Right cardiac atrium (tissue), 5 donors: ENCODE data around the gene CHURC1. TPM values are rescaled to one million over a fixed set of nuclear protein-coding genes. Genes with fewer than 3 reads are reported as not detected.

Experiments
- ATAC-seq, 2 donors: fragments of 200-7000 bp; cut with Tn5 transposase; one replicate each; pipeline versions ENCODE4 v1.8.0 to v1.9.1; 2020; ENCODE audit warnings: moderate library complexity in 2 of 2, mild to moderate bottlenecking in 1 of 2
- DNase-seq, 3 donors: peaks; one replicate each; pipeline ENCODE4 v3.0.0-alpha.2; 2020
- H3K27ac ChIP-seq: one replicate; pipeline ENCODE4 v1.5.1; 2013; ENCODE audit warnings: mild to moderate bottlenecking, low read length, control low read depth, moderate library complexity
- H3K27me3 ChIP-seq: one replicate; pipeline ENCODE4 v1.6.1; 2013; ENCODE audit not compliant: control insufficient read depth, insufficient read depth
- H3K4me1 ChIP-seq: one replicate; pipeline ENCODE4 v1.6.1; 2013; ENCODE audit warnings: low read length; ENCODE audit not compliant: control insufficient read depth, insufficient read depth
- H3K4me3 ChIP-seq: one replicate; pipeline ENCODE4 v1.5.1; 2013; ENCODE audit warnings: low read length, control low read depth
- H3K9me3 ChIP-seq: one replicate; pipeline ENCODE4 v1.6.1; 2013; ENCODE audit warnings: low read length; ENCODE audit not compliant: control insufficient read depth
- WGBS: extraction: QIAGEN DNeasy Blood & Tissue Kit; methylation state at CpG from one replicate; pipeline ENCODE4 v1.1.7; 2013; 5-methylcytosine and 5-hydroxymethylcytosine counted together
- intact Hi-C, 4 donors: fragments of 100-400 bp; cut with DNase I; formaldehyde crosslinking; loops; one replicate each; pipeline versions ENCODE4 v1.11.0 to v1.14.0; 2022 to 2023
- polyA plus RNA-seq: library from polyadenylated mRNA; stranded (reverse); fragments of 200-250 nt; gene quantifications from one replicate; pipeline ENCODE4 v1.2.3, GENCODE V29; 2013
- total RNA-seq, 4 donors: library from RNA; stranded (reverse); fragmentation: NEBNext Ultra II Directional; extraction: Animal tissue kit (Norgen Biotek cat#: 25700); gene quantifications; one replicate each; pipeline ENCODE4 v1.2.1, GENCODE V29; 2021
- donor health status: healthy with polysubstance abuse.
- donor health status: DM: no; HTN: yes; CAD: no.
- donor health status: DM: no; HTN: no; CAD: no.
- donor health status: DM: no; HTN: yes; CAD: no; lungs with severe emphysema.
- donor health status: DM: yes; HTN: yes; CAD: no.

Gene CHURC1
- total and polyA plus RNA-seq, 5 donors: 55.5 to 114 (median 87.3) TPM

DNA sequence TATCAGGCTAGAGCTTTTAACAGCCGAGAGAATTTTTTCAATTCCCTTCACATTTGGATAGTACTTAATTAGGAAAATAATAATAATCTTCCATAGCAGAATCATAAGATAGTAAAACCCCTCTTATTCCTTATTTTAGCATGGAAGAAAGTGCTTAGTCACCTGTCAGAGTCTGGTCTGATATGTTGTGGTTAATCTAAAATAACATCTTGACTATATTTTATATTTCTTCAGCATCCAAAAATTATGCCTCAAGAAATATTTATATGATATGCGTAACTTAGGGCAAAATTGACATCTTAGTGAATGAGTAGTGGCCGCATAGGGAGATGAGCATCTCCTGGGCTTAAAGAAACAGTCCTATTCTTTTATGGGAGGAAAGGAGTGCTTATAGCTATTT is 12.8 kb downstream of the CHURC1 start:
- 86% methylated on average over 3 of the region's 3 CpGs for WGBS
- H3K4me3 ChIP-seq: no peak overlapping the region
- no peak overlapping the region for H3K27ac ChIP-seq
- intact Hi-C loops: no loop called here
- ATAC-seq (no peak), DNase-seq (no peak)
- H3K27me3 ChIP-seq: no peaks in the 10 kb centered on the region
- peaks cover 5% of the 10 kb centered on the region for H3K4me1 ChIP-seq
- H3K9me3 ChIP-seq: no peaks in the 10 kb centered on the region

DNA sequence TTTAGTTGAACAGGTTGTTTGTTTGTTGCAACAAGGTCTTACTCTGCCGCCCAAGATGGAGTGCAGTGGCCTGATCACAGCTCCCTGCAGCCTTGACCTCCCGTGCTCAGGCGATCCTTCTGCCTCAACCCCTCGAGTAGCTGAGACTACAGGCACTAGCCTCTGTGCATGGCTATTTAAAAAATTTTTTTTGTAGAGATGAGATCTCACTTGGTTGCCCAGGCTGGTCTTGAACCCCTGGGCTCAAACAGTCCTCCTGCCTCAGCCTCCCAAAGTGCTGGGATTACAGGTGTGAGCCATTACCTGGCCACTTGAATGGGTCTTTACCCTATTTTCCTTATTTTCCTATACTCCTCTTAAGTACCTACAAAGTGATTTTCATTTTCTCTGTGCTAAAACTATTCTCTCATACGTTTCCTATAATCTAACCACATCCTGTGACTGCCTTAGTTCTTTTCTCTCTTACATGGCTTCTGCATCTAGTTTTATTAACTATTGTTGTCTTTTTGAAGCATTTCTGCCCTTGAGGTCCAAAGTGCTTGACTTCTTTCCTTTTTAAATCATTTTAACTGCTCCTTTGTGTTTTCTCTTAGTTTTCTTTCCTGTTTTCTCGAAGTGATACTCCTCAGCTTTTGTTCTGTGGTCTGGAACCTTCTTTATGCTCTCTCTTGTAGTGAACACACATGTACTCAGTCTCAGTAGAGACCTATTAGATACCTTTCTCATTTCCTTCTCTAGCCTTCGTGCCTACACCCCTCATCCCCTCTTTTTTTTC is 14.2 kb downstream of the CHURC1 start:
- WGBS: 81% methylated on average over 7 of the region's 7 CpGs
- no peaks in the 10 kb centered on the region for H3K27me3 ChIP-seq
- H3K9me3 ChIP-seq: no peaks in the 10 kb centered on the region
- no peak for DNase-seq
- H3K27ac ChIP-seq: no peak overlapping the region
- H3K4me3 ChIP-seq: no peak overlapping the region
- intact Hi-C loops: no loop called here
- ATAC-seq: no peak
- peaks cover 5% of the 10 kb centered on the region for H3K4me1 ChIP-seq

DNA sequence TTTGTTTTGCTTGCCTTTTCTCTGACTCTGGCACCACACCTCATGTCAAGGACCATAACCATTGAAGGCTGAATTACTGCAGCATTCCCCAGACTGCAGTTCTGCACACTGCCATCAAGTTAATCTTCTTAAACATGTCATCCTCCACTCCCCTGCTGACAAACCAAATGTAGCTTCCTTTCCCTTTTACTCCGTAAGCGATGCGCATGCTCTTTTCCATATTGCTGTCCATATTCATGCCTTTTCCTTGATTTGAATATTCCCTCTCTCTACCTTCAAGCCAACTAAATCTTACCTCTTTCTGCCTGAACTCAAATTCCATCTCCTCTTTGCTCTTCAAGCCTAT is 14.7 kb downstream of the CHURC1 start:
- Histone ChIP-seq H3K4me1 (peaks cover 5% of the 10 kb centered on the region), H3K27ac (no peak overlapping the region)

DNA sequence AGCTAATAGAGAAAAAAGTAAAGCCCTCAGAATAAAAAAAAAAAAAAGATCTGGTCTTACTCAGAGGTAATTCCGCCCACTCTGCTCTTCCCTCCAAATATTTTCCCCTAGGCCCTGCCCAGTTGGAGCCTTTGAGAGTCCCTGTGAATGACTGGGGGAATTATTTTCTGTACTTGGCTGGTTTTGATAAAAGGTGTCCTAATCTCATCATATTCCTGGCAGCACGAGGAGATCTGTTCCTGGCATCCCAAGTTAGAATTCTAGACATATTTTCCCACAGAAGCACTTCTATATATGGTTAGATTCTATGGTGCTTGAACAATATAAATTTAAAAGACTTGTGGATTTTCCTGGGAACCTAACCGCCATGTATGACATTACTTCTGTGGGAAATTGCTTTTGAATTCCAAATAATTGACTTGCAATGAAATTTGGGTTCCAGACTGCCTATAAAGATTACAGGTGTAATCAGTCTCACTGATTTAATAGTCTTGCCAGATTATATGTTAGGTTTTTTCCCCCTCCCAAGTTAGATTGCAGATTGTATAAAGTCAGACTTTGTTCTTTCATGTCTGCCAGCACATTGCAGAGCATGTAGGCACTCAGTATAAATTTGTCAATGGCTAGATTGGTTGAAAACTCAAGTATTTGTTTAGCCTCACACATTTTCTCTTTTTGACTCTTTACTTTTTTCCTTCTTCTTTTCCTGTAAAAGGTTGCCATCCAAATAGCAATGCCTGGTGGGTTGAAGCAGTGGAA is 16.0 kb downstream of the CHURC1 start:
- ATAC-seq (peak; percentile 69 to 81), DNase-seq (no peak)
- no peak overlapping the region for H3K27ac ChIP-seq
- H3K27me3 ChIP-seq: no peaks in the 10 kb centered on the region
- H3K9me3 ChIP-seq: no peaks in the 10 kb centered on the region
- peaks cover 5% of the 10 kb centered on the region for H3K4me1 ChIP-seq
- intact Hi-C loops: no loop called here
- no peak overlapping the region for H3K4me3 ChIP-seq
- WGBS: 57% methylated on average over 3 of the region's 3 CpGs

More for the DNA sequence above, 14.7 kb downstream of the CHURC1 start:
- no peak overlapping the region for H3K4me3 ChIP-seq
- WGBS: 98% methylated on average over 3 of the region's 3 CpGs
- ATAC-seq: no peak
- no peak for DNase-seq
- H3K27me3 ChIP-seq: no peaks in the 10 kb centered on the region
- H3K9me3 ChIP-seq: no peaks in the 10 kb centered on the region
- intact Hi-C loops: no loop called here

DNA sequence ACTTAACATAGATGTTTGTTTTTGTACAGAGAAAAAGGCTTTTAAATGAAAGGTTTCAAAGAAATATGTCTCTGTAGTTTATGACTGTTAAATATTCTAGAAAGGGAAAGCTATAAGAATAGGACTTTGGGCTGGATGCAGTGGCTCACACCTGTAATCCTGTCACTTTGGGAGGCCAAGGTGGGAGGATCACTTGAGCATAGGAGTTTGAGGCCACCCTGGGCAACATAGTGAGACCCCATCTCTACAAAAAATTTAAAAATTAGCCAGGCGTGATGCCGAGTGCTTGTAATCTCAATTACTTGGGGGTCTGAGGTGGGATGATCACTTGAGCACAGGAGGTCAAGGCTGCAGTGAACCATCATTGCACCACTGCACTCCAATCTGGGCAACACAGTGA is 16.9 kb downstream of the CHURC1 start:
- intact Hi-C loops: no loop called here
- Histone ChIP-seq H3K4me1 (peaks cover 5% of the 10 kb centered on the region), H3K27ac (peak overlapping the region; percentile 37), H3K27me3 (no peaks in the 10 kb centered on the region), H3K4me3 (no peak overlapping the region), H3K9me3 (no peaks in the 10 kb centered on the region)
- 92% methylated on average over 2 of the region's 2 CpGs for WGBS
- DNase-seq (no peak), ATAC-seq (no peak)

DNA sequence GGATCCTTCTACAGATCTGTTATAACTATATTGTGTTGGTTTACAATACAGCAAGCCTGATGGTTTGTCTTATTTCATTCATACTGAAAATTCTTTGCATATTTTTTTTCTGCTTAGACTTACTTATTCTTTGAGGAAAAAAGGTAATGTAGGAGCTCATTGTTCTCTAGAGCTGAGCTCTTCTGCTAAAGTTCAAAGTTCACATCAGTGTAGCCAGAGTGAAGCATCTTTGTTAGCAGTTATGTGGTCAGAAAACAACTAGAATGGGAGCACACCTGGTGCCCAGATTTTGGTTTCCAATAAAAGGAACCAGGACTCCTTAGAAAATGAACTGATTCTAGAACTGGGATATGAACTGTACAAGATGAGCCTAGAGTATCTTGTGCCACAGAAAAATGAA is 18.0 kb downstream of the CHURC1 start:
- ATAC-seq (no peak), DNase-seq (no peak)
- H3K4me3 ChIP-seq: no peak overlapping the region
- intact Hi-C loops: no loop called here
- no peaks in the 10 kb centered on the region for H3K27me3 ChIP-seq
- no peaks in the 10 kb centered on the region for H3K9me3 ChIP-seq
- peaks cover 5% of the 10 kb centered on the region for H3K4me1 ChIP-seq
- no peak overlapping the region for H3K27ac ChIP-seq

DNA sequence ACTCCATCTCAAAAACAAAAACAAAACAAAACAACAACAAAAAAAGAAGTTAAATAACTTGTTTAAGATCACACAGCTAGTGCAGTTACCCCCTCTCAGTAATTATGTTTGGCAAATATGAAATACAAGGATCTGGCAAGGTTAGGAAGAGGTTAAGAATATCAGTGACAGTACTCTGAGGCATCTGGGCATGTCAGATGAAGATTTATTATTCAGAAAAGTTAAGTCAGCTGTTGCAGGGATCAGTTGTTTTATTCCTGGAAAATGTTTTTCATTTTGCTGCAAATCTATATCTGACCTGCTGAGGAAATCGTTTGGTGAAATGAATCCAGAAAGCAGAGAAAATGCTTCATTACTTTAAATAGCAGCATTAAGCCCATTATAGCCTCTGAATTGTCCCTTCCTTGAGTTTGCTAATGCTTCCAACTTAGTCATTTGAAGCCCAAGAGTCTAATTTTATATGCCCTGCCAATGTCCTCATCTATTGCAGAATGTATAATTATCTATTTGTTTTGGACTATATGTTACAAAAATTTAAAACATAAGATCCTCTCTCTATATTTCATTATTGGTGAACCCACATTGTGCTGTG is 20.2 kb downstream of the CHURC1 start:
- H3K4me1 ChIP-seq: no peaks in the 10 kb centered on the region
- H3K9me3 ChIP-seq: no peaks in the 10 kb centered on the region
- no peak overlapping the region for H3K4me3 ChIP-seq
- H3K27ac ChIP-seq: no peak overlapping the region
- intact Hi-C loops: no loop called here
- DNase-seq (no peak), ATAC-seq (no peak)
- 33% methylated on average over 1 of the region's 1 CpG for WGBS
- H3K27me3 ChIP-seq: no peaks in the 10 kb centered on the region

DNA sequence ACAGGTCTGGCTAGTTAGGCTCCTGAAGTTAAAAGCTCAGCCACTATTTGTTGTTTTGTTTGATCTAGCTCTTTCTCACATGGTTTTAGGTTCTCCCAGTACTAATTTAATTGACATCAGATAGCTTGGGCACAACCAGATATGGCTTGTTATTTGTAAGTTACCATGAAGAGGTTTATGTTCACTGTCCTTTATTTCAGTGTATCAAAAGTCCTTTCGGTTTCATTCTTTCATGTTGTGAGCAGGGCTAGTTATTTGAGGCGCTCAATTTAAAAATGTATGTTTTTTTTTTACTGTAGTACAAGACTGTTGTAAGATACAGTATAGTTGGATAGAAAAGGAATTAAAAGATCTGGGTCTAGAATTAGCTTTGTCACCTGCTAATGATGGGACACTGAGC is 21.3 kb downstream of the CHURC1 start:
- Histone ChIP-seq H3K4me3 (no peak overlapping the region), H3K27me3 (no peaks in the 10 kb centered on the region), H3K27ac (no peak overlapping the region), H3K4me1 (no peaks in the 10 kb centered on the region), H3K9me3 (no peaks in the 10 kb centered on the region)
- WGBS: 93% methylated on average over 2 of the region's 2 CpGs
- no peak for DNase-seq
- intact Hi-C loops: no loop called here
- ATAC-seq: no peak

DNA sequence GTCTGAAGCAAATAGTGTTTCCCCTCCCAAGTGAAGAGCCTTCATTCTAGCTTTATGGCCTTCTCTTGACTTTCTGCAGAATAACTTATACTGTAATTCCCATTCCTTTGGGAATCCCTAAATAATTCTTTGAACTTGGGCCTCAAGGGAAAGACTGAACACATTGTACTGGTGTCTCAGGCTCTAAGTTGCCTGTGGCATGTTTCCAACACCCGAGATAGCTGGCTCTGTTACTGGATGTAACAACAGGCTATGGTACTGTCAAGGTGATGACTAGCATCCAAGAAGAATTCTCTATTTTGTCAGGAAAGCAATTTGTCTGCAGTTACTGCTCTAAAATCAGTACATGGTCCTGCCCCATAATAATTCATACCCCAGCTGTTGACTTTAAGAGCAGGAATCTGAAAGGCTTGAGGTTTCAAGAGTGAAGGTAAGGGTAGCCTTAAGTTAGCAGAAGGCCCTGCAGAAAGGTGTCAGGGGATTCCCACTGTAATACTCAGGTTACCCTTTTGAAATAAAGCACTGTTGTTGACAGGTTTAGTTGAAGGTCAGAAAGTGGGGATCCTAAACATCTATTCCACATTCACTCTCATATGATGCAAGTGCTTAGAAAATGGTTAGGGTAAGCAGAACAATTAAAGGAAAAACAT is 23.0 kb downstream of the CHURC1 start:
- ATAC-seq (peak in 1 of 2 donors; percentile 55), DNase-seq (peak in 1 of 3 donors; percentile 62)
- Histone ChIP-seq H3K27me3 (no peaks in the 10 kb centered on the region), H3K4me1 (no peaks in the 10 kb centered on the region), H3K4me3 (no peak overlapping the region), H3K9me3 (no peaks in the 10 kb centered on the region), H3K27ac (peak overlapping the region; percentile 62)
- 16% methylated on average over 1 of the region's 1 CpG for WGBS
- intact Hi-C loops: no loop called here

DNA sequence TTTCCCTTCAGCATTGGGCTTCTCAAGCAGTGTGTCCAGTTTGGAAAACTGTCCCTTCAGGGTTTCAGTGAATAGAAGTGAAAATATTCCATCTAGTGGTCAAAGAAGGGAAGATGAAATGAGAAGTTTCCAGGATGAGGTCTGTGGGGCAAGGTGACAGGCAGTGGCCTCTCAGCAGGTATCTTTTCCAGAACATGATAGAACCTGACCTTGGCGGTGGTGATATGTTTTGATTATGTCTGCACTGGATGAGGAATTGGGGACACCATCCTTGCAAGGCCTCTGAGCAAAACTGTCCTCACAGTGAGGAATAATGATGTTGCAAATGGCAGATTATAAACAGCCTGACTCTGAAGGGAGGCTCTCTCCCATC is 23.6 kb downstream of the CHURC1 start:
- Histone ChIP-seq H3K4me1 (no peaks in the 10 kb centered on the region), H3K27me3 (no peaks in the 10 kb centered on the region), H3K27ac (no peak overlapping the region), H3K9me3 (no peaks in the 10 kb centered on the region), H3K4me3 (no peak overlapping the region)
- intact Hi-C loops: no loop called here
- no peak for DNase-seq
- ATAC-seq: peak in 1 of 2 donors; percentile 29
- 92% methylated on average over 1 of the region's 1 CpG for WGBS
